GM13977 (cell line): Measurements from ENCODE around the gene TNP2.

Experiments
- DNase-seq: peaks from one replicate; pipeline ENCODE4 v3.0.0; 2012; ENCODE audit warnings: low spot score
- in situ Hi-C: fragments of 300-500 bp; cut with MboI; formaldehyde crosslinking; loops from one replicate; pipeline ENCODE4 v1.12.0; 2022; ENCODE audit warnings: low sequenced_read_pairs, low pct_unique_long_range_greater_than_20kb, mixed read lengths, inconsistent platforms; ENCODE audit not compliant: unreplicated experiment
- TF ChIP-seq, protein P1 (sequence below): IDR thresholded peaks from 2 replicates; pipeline ENCODE4 v1.5.1; 2012; ENCODE audit warnings: mild to moderate bottlenecking, control low read depth; ENCODE audit not compliant: insufficient read depth; ENCODE audit errors: extremely low read depth, missing control alignments

Gene TNP2

DNA sequence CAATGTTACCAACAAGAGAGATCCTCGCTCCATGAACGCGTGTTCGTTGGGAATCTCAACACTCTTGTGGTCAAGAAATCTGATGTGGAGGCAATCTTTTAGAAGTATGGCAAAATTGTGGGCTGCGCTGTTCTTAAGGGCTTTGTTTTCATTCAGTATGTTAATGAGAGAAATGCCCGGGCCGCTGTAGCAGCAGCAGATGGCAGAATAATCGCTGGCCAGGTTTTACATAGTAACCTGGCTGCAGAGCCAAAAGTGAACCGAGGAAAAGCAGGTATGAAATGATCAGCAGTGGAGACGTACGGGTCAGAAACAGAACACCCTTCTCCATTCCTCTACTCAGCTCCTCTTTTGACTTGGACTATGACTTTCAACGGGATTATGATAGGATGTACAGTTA lies 26.5 kb downstream of the TNP2 start:
- in situ Hi-C loops: no loop called here
- TF ChIP-seq, protein P1, sequence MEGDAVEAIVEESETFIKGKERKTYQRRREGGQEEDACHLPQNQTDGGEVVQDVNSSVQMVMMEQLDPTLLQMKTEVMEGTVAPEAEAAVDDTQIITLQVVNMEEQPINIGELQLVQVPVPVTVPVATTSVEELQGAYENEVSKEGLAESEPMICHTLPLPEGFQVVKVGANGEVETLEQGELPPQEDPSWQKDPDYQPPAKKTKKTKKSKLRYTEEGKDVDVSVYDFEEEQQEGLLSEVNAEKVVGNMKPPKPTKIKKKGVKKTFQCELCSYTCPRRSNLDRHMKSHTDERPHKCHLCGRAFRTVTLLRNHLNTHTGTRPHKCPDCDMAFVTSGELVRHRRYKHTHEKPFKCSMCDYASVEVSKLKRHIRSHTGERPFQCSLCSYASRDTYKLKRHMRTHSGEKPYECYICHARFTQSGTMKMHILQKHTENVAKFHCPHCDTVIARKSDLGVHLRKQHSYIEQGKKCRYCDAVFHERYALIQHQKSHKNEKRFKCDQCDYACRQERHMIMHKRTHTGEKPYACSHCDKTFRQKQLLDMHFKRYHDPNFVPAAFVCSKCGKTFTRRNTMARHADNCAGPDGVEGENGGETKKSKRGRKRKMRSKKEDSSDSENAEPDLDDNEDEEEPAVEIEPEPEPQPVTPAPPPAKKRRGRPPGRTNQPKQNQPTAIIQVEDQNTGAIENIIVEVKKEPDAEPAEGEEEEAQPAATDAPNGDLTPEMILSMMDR: no peak
- no peak for DNase-seq

DNA sequence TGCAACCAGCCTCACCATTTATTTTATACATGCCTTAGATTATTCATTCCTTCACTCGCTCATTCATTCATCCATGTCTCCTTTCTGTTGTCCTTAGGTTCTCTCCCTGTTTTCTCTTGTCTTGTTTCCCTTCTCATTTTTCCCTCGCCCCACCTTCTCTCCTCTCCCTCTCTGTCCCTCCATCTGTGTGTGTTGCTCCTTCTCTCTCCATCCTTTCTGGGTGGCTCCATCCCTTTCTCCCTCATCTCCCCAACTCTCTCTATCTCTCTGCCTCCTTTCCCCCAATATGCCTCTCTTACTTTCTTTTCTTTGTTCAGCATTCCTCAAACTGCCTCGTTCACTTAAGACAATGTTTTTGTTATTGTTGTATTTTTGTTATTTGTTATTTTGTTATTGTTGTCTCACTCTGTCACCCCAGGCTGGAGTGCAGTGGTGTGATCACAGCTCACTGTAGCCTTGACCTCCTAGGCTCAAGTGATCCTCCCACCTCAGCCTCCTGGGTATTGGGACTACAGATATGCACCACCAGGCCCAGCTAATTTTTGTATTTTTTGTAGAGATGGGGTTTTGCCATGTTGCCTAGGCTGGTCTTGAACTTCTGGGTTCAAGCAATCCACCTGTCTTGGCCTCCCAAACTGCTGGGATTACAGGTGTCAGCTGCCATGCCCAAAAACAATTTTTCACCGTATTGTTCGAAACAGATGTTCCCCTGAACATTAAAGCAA lies 27.5 kb downstream of the TNP2 start:
- TF ChIP-seq, protein P1: no peak
- in situ Hi-C loops: no loop called here
- DNase-seq: no peak

DNA sequence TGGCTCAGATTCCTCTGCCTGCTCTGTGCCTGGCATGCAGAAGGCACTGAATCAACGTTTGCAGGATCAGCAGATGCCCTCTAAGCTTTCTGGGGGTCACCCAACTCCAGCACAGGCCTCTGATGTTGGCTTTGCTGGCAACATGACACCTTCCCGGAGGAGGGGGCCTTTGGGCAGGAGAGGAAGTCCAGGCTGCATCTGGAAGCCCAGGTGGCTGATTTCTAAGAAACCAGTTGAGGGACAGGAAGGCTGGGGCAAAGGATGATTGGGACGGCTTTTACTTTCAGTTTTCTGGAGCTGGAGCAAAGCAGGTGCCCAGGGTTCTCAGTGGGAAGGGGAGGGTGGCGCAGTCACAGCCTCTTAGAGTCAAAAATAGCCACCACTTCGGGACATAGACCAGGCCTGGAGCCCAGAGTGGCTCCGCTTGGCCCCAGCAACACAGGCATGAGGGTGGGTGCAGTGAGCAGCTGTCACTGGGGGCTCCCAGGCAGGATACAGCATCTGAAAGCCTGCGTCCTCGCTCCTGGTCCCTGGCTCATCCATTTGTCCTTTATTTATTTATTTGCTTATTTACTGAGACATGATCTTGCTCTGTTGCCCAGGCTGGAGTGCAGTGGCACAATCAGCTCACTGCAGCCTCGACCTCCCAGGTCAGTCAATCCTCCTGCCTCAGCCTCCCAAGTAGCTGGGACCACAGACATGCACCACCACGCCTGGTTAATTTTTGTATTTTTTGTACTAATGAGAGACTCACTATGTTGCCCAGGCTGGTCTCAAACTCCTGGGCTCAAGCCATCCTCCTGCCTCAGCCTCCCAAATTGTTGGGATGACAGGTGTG lies 28.3 kb downstream of the TNP2 start:
- TF ChIP-seq, protein P1: no peak
- no peak for DNase-seq

DNA sequence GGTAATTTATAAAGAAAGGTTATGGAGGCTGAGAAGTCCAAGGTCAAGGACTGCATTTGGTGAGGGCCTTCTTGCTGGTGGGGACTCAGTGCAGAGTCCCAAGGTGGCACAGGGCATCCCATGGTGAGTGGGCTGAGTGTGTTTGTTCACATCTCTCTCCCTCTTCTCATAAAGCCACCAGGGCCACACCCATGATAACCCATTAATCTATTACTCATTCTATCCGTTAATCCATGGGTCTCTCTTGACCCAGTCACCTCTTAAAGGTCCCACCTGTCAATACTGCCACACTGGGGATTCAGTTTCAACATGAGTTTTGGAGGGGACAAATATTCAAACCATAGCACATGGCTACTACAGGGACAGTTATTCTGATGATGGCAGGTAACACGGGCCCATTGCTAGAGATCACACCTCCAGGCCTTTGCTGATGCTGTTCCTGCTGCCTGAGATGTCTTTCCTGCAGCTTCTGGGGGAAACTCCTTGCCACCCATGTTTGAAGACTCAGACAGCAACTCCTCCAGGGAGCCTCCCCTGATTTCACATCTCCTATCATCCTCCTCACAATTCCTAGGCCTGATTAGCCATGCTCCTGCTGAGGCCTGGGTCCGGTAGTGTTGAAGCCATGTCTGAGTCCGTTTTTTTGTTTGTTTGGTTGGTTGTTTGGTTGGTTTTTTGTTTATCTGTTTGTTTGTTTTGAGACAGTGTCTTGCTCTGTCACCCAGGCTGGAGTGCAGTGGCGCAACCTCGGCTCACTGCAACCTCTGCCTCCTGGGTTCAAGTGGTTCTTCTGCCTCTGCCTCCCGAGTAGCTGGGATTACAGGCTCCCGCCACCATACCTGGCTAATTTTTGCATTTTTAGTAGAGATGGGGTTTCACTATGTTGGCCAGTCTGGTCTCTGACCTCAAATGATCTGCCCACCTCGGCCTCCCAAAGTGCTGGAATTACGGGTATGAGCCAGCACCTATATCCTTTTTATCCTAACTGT lies 29.2 kb downstream of the TNP2 start:
- TF ChIP-seq, protein P1: no peak
- DNase-seq: no peak
- in situ Hi-C loops: no loop called here

More for the DNA sequence above, 28.3 kb downstream of the TNP2 start:
- in situ Hi-C loops: no loop called here

DNA sequence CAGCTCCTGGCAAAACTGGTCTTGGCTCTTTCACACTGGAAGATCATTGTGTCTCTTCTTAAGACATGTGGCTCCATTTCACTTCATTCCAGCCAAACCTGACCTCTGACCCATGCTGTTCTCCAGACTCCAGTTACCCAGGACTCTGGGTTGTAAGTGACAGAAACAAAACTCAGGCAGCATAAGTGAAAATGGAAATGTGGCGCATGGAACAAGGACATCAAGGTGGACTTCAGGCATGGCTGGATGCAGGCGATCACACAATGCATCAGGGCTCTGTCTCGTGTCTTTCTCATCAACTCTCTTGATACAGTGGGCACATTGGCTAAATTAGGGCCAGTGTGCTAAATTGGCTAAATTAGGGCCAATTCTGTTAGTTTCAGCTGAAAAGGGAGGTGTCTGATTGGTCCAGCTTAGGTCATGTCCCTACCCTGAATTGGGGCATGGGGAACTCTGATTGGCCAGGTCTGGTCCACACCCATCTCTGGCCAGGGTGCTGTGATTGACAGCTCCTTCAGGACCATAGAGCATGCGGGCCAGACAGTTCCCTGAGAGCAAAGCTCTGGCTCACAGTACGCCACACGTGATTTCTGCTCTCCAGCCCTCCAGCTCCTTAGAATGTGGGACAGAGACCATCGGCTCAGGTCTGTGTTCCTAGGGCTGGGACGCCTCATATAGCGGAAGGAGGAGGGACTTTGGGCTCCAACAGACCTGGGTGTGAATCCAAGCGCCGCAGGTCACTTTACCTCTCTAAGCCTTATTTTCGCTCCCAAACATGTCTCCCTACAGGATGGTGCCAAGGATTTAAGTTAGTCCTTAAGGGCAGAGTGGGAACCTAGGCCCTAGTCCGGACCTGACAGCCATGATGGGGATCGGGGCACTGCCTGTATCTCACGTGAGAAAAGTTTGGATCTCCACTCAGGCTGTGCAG lies 30.6 kb downstream of the TNP2 start:
- TF ChIP-seq, protein P1: no peak
- no peak for DNase-seq
- in situ Hi-C loops: no loop called here
